H9 (cell line): ENCODE data around the gene PPP1R17. TPM values are rescaled to one million over a fixed set of nuclear protein-coding genes. Genes with fewer than 3 reads are reported as not detected.

Source experiments
- DNase-seq: peaks from one replicate; pipeline ENCODE4 v3.0.0-alpha.2; 2017
- H2AFZ ChIP-seq: one replicate; pipeline ENCODE4 v1.6.1; 2013; ENCODE audit warnings: mild to moderate bottlenecking, low read length, control low read depth, moderate library complexity
- H2AK5ac ChIP-seq: 2 replicates; pipeline ENCODE4 v1.6.1; 2013; ENCODE audit warnings: low read length, control low read depth, mixed read lengths; ENCODE audit not compliant: insufficient read length
- H2BK120ac ChIP-seq: one replicate; pipeline ENCODE4 v1.6.1; 2013; ENCODE audit warnings: low read depth, mild to moderate bottlenecking, low read length, control low read depth, inconsistent platforms; ENCODE audit not compliant: poor library complexity, severe bottlenecking
- H2BK12ac ChIP-seq: 2 replicates; pipeline ENCODE4 v1.6.1; 2013; ENCODE audit warnings: low read length, control low read depth, mixed read lengths, low read depth; ENCODE audit not compliant: insufficient read length
- H2BK15ac ChIP-seq: 2 replicates; pipeline ENCODE4 v1.6.1; 2013; ENCODE audit warnings: low read depth, low read length, control low read depth
- H2BK20ac ChIP-seq: one replicate; pipeline ENCODE4 v1.6.1; 2013; ENCODE audit warnings: low read depth, mild to moderate bottlenecking, low read length, control low read depth, inconsistent platforms; ENCODE audit not compliant: poor library complexity, severe bottlenecking
- H2BK5ac ChIP-seq: 2 replicates; pipeline ENCODE4 v1.6.1; 2013; ENCODE audit warnings: low read length, control low read depth, mixed read lengths; ENCODE audit not compliant: insufficient read length
- H3K14ac ChIP-seq: 2 replicates; pipeline ENCODE4 v1.6.1; 2013; ENCODE audit warnings: low read length, control low read depth; ENCODE audit not compliant: insufficient read depth
- H3K18ac ChIP-seq: 2 replicates; pipeline ENCODE4 v1.6.1; 2013; ENCODE audit warnings: low read depth, mild to moderate bottlenecking, mixed read lengths, low read length, control low read depth; ENCODE audit not compliant: insufficient read length
- H3K23ac ChIP-seq: 2 replicates; pipeline ENCODE4 v1.6.1; 2013; ENCODE audit warnings: low read length, control low read depth, mixed read lengths, low read depth; ENCODE audit not compliant: insufficient read length
- H3K23me2 ChIP-seq: 2 replicates; pipeline ENCODE4 v1.6.1; 2013; ENCODE audit warnings: low read depth, mild to moderate bottlenecking, mixed read lengths, low read length, control low read depth; ENCODE audit not compliant: insufficient read length, poor library complexity, severe bottlenecking
- H3K27ac ChIP-seq: 2 replicates; pipeline ENCODE4 v1.5.1; 2013; ENCODE audit warnings: low read length, control low read depth, mixed read lengths, low read depth; ENCODE audit not compliant: insufficient read length
- H3K27me3 ChIP-seq: 2 replicates; pipeline ENCODE4 v1.6.1; 2013; ENCODE audit warnings: low read length, control low read depth, inconsistent platforms; ENCODE audit not compliant: insufficient read depth
- H3K4ac ChIP-seq: 2 replicates; pipeline ENCODE4 v1.6.1; 2013; ENCODE audit warnings: low read depth, mild to moderate bottlenecking, control low read depth, inconsistent platforms, low read length, moderate library complexity
- H3K4me1 ChIP-seq: 2 replicates; pipeline ENCODE4 v1.6.1; 2013; ENCODE audit warnings: low read length, control low read depth, inconsistent platforms; ENCODE audit not compliant: insufficient read depth
- H3K4me2 ChIP-seq: 2 replicates; pipeline ENCODE4 v1.6.1; 2013; ENCODE audit warnings: low read length, control low read depth, mixed read lengths; ENCODE audit not compliant: insufficient read length, insufficient read depth
- H3K56ac ChIP-seq: 2 replicates; pipeline ENCODE4 v1.6.1; 2013; ENCODE audit warnings: low read depth, mild to moderate bottlenecking, mixed read lengths, low read length, control low read depth; ENCODE audit not compliant: insufficient read length
- H3K79me1 ChIP-seq: 2 replicates; pipeline ENCODE4 v1.6.1; 2013; ENCODE audit warnings: low read depth, mild to moderate bottlenecking, moderate library complexity, low read length, control low read depth, inconsistent platforms; ENCODE audit not compliant: insufficient read depth, poor library complexity, severe bottlenecking
- H3K79me2 ChIP-seq: 2 replicates; pipeline ENCODE4 v1.6.1; 2013; ENCODE audit warnings: low read length, control low read depth, inconsistent platforms; ENCODE audit not compliant: insufficient read depth
- H3K9ac ChIP-seq: 2 replicates; pipeline ENCODE4 v1.6.1; 2013; ENCODE audit warnings: low read length, control low read depth, mixed read lengths; ENCODE audit not compliant: insufficient read length; ENCODE audit errors: extremely low read depth
- H3K9me3 ChIP-seq: one replicate; pipeline ENCODE4 v1.6.1; 2013; ENCODE audit warnings: low read depth, low read length, inconsistent platforms; ENCODE audit not compliant: control insufficient read depth
- H3T11ph ChIP-seq: one replicate; pipeline ENCODE4 v1.6.1; 2013; ENCODE audit warnings: mild to moderate bottlenecking, low read length, control low read depth, inconsistent platforms
- H4K20me1 ChIP-seq: one replicate; pipeline ENCODE4 v1.6.1; 2013; ENCODE audit not compliant: control insufficient read depth, insufficient read length, insufficient read depth
- H4K5ac ChIP-seq: 2 replicates; pipeline ENCODE4 v1.6.1; 2013; ENCODE audit warnings: low read depth, mild to moderate bottlenecking, mixed read lengths, low read length, control low read depth; ENCODE audit not compliant: insufficient read length
- H4K8ac ChIP-seq: replicated peaks from 2 replicates; pipeline ENCODE4 v1.6.1; 2013; ENCODE audit warnings: low read length, control low read depth, mixed read lengths, low read depth; ENCODE audit not compliant: insufficient read length
- H4K91ac ChIP-seq: 2 replicates; pipeline ENCODE4 v1.6.1; 2013; ENCODE audit warnings: low read depth, mild to moderate bottlenecking, moderate library complexity, mixed read lengths, low read length, control low read depth; ENCODE audit not compliant: insufficient read length
- H3K27ac Mint-ChIP-seq, 3 experiments: 2 replicates in 2 of 3; 3 replicates in 1 of 3; pipeline ENCODE4 v1.8.0; 2020 to 2021; ENCODE audit warnings: mixed read lengths in 3 of 3, mild to moderate bottlenecking in 1 of 3, moderate library complexity in 1 of 3
- H3K27me3 Mint-ChIP-seq: 2 replicates; pipeline ENCODE4 v1.8.0; 2021; ENCODE audit warnings: low read depth, mild to moderate bottlenecking, moderate library complexity, mixed read lengths
- H3K36me3 Mint-ChIP-seq, 3 experiments: 2 replicates in 2 of 3; 3 replicates in 1 of 3; pipeline ENCODE4 v1.8.0; 2020 to 2021; ENCODE audit warnings: low read depth in 3 of 3, mixed read lengths in 3 of 3; ENCODE audit not compliant: insufficient read depth in 1 of 3
- H3K4me1 Mint-ChIP-seq, 2 experiments: 2 replicates each; pipeline ENCODE4 v1.8.0; 2020; ENCODE audit warnings: mixed read lengths in 2 of 2
- H3K4me3 Mint-ChIP-seq, 2 experiments: 2 replicates in 1 of 2; 3 replicates in 1 of 2; pipeline ENCODE4 v1.8.0; 2020 to 2021; ENCODE audit warnings: mild to moderate bottlenecking in 2 of 2, mixed read lengths in 2 of 2, moderate library complexity in 1 of 2
- H3K9me3 Mint-ChIP-seq, 2 experiments: 2 replicates in 1 of 2; 3 replicates in 1 of 2; pipeline ENCODE4 v1.8.0; 2020; ENCODE audit warnings: mild to moderate bottlenecking in 2 of 2, mixed read lengths in 2 of 2, moderate library complexity in 1 of 2
- CTCF ChIP-seq: fragments of 200-600 bp; sonication (generic); conservative IDR thresholded peaks from 3 replicates; pipeline ENCODE4 v1.8.0; 2021; ENCODE audit warnings: antibody characterized with exemption, mild to moderate bottlenecking
- WGBS: extraction: QIAGEN DNeasy Blood & Tissue Kit; methylation state at CpG from one replicate; pipeline ENCODE4 v1.1.7; 2013; ENCODE audit warnings: missing lambda C conversion rate, low lambda C conversion rate, mixed read lengths; ENCODE audit not compliant: insufficient read length; ENCODE audit errors: extremely low coverage; 5-methylcytosine and 5-hydroxymethylcytosine counted together
- total RNA-seq: library from RNA; stranded (reverse); gene quantifications from 2 replicates; pipeline ENCODE4 v1.2.1, GENCODE V29; 2021

Gene PPP1R17
- total RNA-seq, 1 experiment from 2014 or later, result 1.2 TPM

GRCh38 chr7:31647511-31647910, 39.5 kb upstream of the PPP1R17 start:
- Histone ChIP-seq H3K27me3 (no peaks in the 10 kb centered on the region), H3K27ac (no peak overlapping the region), H3K18ac (no peak overlapping the region), H3K23me2 (no peaks in the 10 kb centered on the region), H3K23ac (no peak overlapping the region), H2BK120ac (no peak overlapping the region), H4K20me1 (no peaks in the 10 kb centered on the region), H4K5ac (no peak overlapping the region), H3K9ac (no peak overlapping the region), H3K14ac (no peak overlapping the region), H2AK5ac (no peak overlapping the region), H2AFZ (no peak overlapping the region), H2BK20ac (no peak overlapping the region), H3K4ac (no peak overlapping the region), H2BK15ac (no peak overlapping the region), H3K4me2 (no peak overlapping the region), H3K9me3 (no peaks in the 10 kb centered on the region), H4K8ac (no peak overlapping the region), H2BK12ac (no peak overlapping the region), H3K79me2 (no peaks in the 10 kb centered on the region), H3T11ph (no peak overlapping the region), H4K91ac (no peak overlapping the region), H2BK5ac (no peak overlapping the region), H3K56ac (no peak overlapping the region), H3K79me1 (no peaks in the 10 kb centered on the region), H3K4me1 (peaks cover 14% of the 10 kb centered on the region; the same call in 1 of the 2 replicates)
- Mint-ChIP-seq H3K36me3 (no peaks in the 10 kb centered on the region; a peak in 2 of 7 replicates), H3K27me3 (peaks cover 5% of the 10 kb centered on the region), H3K27ac (no peak overlapping the region), H3K4me3 (no peak overlapping the region), H3K4me1 (peaks cover 47 to 66% of the 10 kb centered on the region in 2 experiments), H3K9me3 (no peaks in the 10 kb centered on the region; a peak in 1 of 5 replicates)
- DNase-seq, result no peak
- WGBS, result no CpG with 5 or more reads among the region's 7 CpGs
- TF ChIP-seq CTCF, result no peak
